ENCODE data around the gene APCDD1L. TPM values are rescaled to one million over a fixed set of nuclear protein-coding genes. Genes with fewer than 3 reads are reported as not detected.

APCDD1L gene
- total RNA-seq, 1 donor, result 16.3 TPM

DNA sequence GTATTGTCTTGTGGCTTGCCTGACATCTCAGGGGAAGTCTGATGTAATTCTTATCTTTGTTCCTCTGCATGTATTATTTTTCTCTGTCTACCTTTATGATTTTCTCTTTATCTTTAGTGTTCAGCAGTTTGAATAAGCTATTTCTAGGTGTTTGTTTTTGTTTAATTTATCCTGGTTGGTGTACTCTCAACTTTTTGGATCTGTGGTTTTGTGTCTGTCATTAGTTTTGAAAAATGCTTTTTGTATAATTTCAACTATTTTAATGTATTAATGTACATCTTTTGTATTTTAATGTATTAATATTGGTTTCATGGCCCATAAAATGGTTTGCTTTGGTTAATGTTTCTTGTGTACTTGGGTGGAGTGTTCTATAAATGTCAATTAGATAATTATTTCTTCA lies 15.9 kb upstream of the APCDD1L start:
- no peaks in the 10 kb centered on the region for H3K4me1 ChIP-seq (ENCODE audit: insufficient read depth, low read length)
- TF ChIP-seq, protein P1, sequence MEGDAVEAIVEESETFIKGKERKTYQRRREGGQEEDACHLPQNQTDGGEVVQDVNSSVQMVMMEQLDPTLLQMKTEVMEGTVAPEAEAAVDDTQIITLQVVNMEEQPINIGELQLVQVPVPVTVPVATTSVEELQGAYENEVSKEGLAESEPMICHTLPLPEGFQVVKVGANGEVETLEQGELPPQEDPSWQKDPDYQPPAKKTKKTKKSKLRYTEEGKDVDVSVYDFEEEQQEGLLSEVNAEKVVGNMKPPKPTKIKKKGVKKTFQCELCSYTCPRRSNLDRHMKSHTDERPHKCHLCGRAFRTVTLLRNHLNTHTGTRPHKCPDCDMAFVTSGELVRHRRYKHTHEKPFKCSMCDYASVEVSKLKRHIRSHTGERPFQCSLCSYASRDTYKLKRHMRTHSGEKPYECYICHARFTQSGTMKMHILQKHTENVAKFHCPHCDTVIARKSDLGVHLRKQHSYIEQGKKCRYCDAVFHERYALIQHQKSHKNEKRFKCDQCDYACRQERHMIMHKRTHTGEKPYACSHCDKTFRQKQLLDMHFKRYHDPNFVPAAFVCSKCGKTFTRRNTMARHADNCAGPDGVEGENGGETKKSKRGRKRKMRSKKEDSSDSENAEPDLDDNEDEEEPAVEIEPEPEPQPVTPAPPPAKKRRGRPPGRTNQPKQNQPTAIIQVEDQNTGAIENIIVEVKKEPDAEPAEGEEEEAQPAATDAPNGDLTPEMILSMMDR (IDR thresholded peaks at IDR 0.05; ENCODE audit: extremely low read depth, low read depth, low read length), result no peak
- no peak overlapping the region for H2AFZ ChIP-seq (ENCODE audit: low read length)
- H3K4me3 ChIP-seq (ENCODE audit: insufficient read depth, low read length), result no peak overlapping the region
- no peaks in the 10 kb centered on the region for H3K79me2 ChIP-seq (ENCODE audit: insufficient read depth, low read length)
- H3K27ac ChIP-seq (ENCODE audit: low read depth, low read length), result no peak overlapping the region
- H3K9me3 ChIP-seq (ENCODE audit: low read depth, low read length), result peaks cover 8% of the 10 kb centered on the region
- H4K20me1 ChIP-seq (ENCODE audit: insufficient read depth, low read length), result no peaks in the 10 kb centered on the region
- no peaks in the 10 kb centered on the region for H3K27me3 ChIP-seq (ENCODE audit: insufficient read depth, low read length)
- H3K36me3 ChIP-seq (ENCODE audit: insufficient read depth, low read length), result peaks cover 27% of the 10 kb centered on the region
- no peak for DNase-seq (ENCODE audit: insufficient read length, low spot score, missing footprints)
- no peak overlapping the region for H3K4me2 ChIP-seq (ENCODE audit: insufficient read depth, low read length)

DNA sequence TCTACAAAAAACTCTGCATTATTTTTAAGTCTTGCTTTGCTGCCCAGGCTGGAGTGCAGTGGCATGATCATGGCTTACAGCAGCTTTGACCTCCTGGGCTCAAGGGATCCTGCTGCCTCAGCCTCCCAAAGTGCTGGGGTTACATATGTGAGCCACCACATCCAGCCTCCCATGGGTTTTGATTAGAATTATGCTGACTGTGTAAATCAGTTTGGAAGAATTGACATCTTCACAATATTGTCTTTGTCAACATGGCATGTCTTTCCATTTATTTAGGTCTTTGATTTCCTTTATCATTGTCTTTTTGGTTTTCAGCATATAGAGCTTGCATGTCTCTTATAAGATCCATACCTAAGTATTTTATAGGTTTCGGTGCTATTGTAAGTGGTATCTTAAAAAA lies 13.2 kb upstream of the APCDD1L start:
- Histone ChIP-seq H3K27ac (ENCODE audit: low read depth, low read length) (no peak overlapping the region), H3K79me2 (ENCODE audit: insufficient read depth, low read length) (peaks cover 6% of the 10 kb centered on the region), H3K9me3 (ENCODE audit: low read depth, low read length) (peaks cover 11% of the 10 kb centered on the region), H3K36me3 (ENCODE audit: insufficient read depth, low read length) (peaks cover 35% of the 10 kb centered on the region), H3K4me2 (ENCODE audit: insufficient read depth, low read length) (no peak overlapping the region), H3K4me3 (ENCODE audit: insufficient read depth, low read length) (no peak overlapping the region), H3K4me1 (ENCODE audit: insufficient read depth, low read length) (peaks cover 18% of the 10 kb centered on the region), H2AFZ (ENCODE audit: low read length) (no peak overlapping the region), H3K27me3 (ENCODE audit: insufficient read depth, low read length) (no peaks in the 10 kb centered on the region), H4K20me1 (ENCODE audit: insufficient read depth, low read length) (no peaks in the 10 kb centered on the region)
- DNase-seq (ENCODE audit: insufficient read length, low spot score, missing footprints), result no peak
- TF ChIP-seq, protein P1 (IDR thresholded peaks at IDR 0.05; ENCODE audit: extremely low read depth, low read depth, low read length), result no peak

DNA sequence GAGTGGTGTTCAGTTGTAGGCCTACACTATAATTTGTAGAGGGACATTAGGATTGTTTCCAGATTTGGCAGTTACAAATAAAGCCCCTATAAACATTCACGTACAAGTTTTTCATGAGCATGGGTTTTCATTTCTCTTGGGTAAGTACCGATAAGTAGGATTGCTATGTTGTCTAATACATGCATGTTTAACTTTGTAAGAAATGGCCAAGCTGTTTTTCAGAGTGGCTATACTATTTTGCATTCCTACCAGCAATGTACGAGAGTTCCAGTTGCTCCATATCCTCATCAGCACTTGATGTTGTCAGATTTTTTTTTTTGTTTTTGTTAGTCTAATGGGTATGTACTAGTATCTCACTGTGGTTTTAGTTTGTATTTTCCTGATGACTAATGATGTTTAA lies 11.2 kb upstream of the APCDD1L start:
- Histone ChIP-seq H3K4me1 (ENCODE audit: insufficient read depth, low read length) (peaks cover 30% of the 10 kb centered on the region), H3K27me3 (ENCODE audit: insufficient read depth, low read length) (no peaks in the 10 kb centered on the region), H2AFZ (ENCODE audit: low read length) (no peak overlapping the region)

DNA sequence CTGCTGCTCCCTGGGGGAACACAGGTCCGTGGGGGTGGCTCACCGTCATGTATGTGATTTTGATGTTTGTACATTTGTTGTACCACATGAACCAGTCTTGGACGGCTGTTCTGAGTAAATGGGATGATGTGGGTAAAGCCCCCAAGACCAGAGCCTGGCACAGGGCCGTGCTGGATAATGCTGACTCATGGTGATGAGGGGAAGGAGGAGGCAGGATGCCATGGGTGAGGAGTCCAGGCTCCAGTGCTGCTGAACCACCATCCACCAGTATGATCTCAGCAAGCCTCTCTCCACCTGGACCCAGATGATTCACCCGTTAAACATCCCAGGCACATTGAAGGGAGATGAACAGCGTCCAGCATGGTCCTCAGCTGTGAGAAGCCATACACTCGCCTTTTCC lies 9.6 kb upstream of the APCDD1L start:
- Histone ChIP-seq H3K4me1 (ENCODE audit: insufficient read depth, low read length) (peaks cover 30% of the 10 kb centered on the region), H3K27ac (ENCODE audit: low read depth, low read length) (peak overlapping the region; percentile 67), H4K20me1 (ENCODE audit: insufficient read depth, low read length) (peaks cover 2% of the 10 kb centered on the region), H3K27me3 (ENCODE audit: insufficient read depth, low read length) (no peaks in the 10 kb centered on the region), H3K79me2 (ENCODE audit: insufficient read depth, low read length) (peaks cover 13% of the 10 kb centered on the region), H3K36me3 (ENCODE audit: insufficient read depth, low read length) (peaks cover 33% of the 10 kb centered on the region), H3K4me3 (ENCODE audit: insufficient read depth, low read length) (no peak overlapping the region), H2AFZ (ENCODE audit: low read length) (no peak overlapping the region), H3K4me2 (ENCODE audit: insufficient read depth, low read length) (no peak overlapping the region), H3K9me3 (ENCODE audit: low read depth, low read length) (peaks cover 6% of the 10 kb centered on the region)
- TF ChIP-seq, protein P1 (IDR thresholded peaks at IDR 0.05; ENCODE audit: extremely low read depth, low read depth, low read length), result no peak
- DNase-seq (ENCODE audit: insufficient read length, low spot score, missing footprints), result peak; percentile 89

More for the DNA sequence above, 11.2 kb upstream of the APCDD1L start:
- Histone ChIP-seq H3K9me3 (ENCODE audit: low read depth, low read length) (peaks cover 11% of the 10 kb centered on the region), H3K4me3 (ENCODE audit: insufficient read depth, low read length) (no peak overlapping the region), H3K79me2 (ENCODE audit: insufficient read depth, low read length) (peaks cover 6% of the 10 kb centered on the region), H4K20me1 (ENCODE audit: insufficient read depth, low read length) (peaks cover 2% of the 10 kb centered on the region), H3K36me3 (ENCODE audit: insufficient read depth, low read length) (peaks cover 28% of the 10 kb centered on the region), H3K27ac (ENCODE audit: low read depth, low read length) (no peak overlapping the region), H3K4me2 (ENCODE audit: insufficient read depth, low read length) (no peak overlapping the region)
- TF ChIP-seq, protein P1 (IDR thresholded peaks at IDR 0.05; ENCODE audit: extremely low read depth, low read depth, low read length), result no peak
- DNase-seq (ENCODE audit: insufficient read length, low spot score, missing footprints), result no peak

All from osteoblast (primary cell).